GM11168 (cell line): ENCODE results near the gene MYO1H.
"Not testable (repeated sequence)": the region's sequence is repeated elsewhere in the genome, so short reads cannot be mapped to it uniquely, and the experiment has no call there.

Experiments used
- in situ Hi-C: fragments of 300-500 bp; cut with MboI; formaldehyde crosslinking; loops from one replicate; pipeline ENCODE4 v1.12.0; 2022; ENCODE audit warnings: low sequenced_read_pairs; ENCODE audit not compliant: unreplicated experiment

The MYO1H gene

GRCh38 chr12:109347589-109347988 is at the start of gene MYO1H:
Gene MYO1H, plus strand, starts transcription at chr12:109347900. Its CDS starts 61 bp downstream, at chr12:109347961.
- in situ Hi-C loops, result no loop called here

GRCh38 chr12:109299849-109300248 is 47.9 kb upstream of the MYO1H start:
- in situ Hi-C loops, result no loop called here

GRCh38 chr12:109301643-109302168 is 46.0 kb upstream of the MYO1H start:
- in situ Hi-C loops, result no loop called here

GRCh38 chr12:109302358-109302757 is 45.3 kb upstream of the MYO1H start:
- in situ Hi-C loops, result no loop called here

- in situ Hi-C loops, result no loop called here
Measured at GRCh38 chr12:109302770-109303169, 44.9 kb upstream of the MYO1H start.

- in situ Hi-C loops, result no loop called here
Measured at GRCh38 chr12:109304485-109304884, 43.2 kb upstream of the MYO1H start.

- in situ Hi-C loops, result no loop called here
Measured at GRCh38 chr12:109305547-109305946, 42.2 kb upstream of the MYO1H start.

- in situ Hi-C loops, result no loop called here
Measured at GRCh38 chr12:109307051-109307450, 40.6 kb upstream of the MYO1H start.

GRCh38 chr12:109308534-109309380 is 38.9 kb upstream of the MYO1H start, which contains the start of gene FOXN4:
Gene FOXN4, minus strand, starts transcription at chr12:109309284. Its CDS starts 963 bp downstream, at chr12:109308321.
- in situ Hi-C loops, result no loop called here

GRCh38 chr12:109309381-109310246 is 38.1 kb upstream of the MYO1H start:
- in situ Hi-C loops, result no loop called here

GRCh38 chr12:109310247-109311125 is 37.2 kb upstream of the MYO1H start:
- in situ Hi-C loops, result no loop called here

- in situ Hi-C loops, result not testable (repeated sequence)
Measured at GRCh38 chr12:109321294-109321693, 26.4 kb upstream of the MYO1H start.

GRCh38 chr12:109329003-109329402 is 18.7 kb upstream of the MYO1H start:
- in situ Hi-C loops, result no loop called here

GRCh38 chr12:109329686-109330085 is 18.0 kb upstream of the MYO1H start:
- in situ Hi-C loops, result no loop called here

GRCh38 chr12:109330282-109331230 is 17.1 kb upstream of the MYO1H start:
- in situ Hi-C loops, result no loop called here

GRCh38 chr12:109331301-109331952 is 16.3 kb upstream of the MYO1H start:
- in situ Hi-C loops, result no loop called here

- in situ Hi-C loops, result no loop called here
Measured at GRCh38 chr12:109334887-109335286, 12.8 kb upstream of the MYO1H start.

- in situ Hi-C loops, result no loop called here
Measured at GRCh38 chr12:109336593-109336992, 11.1 kb upstream of the MYO1H start.
